Measurements from ENCODE around the gene SLC25A11. TPM values are rescaled to one million over a fixed set of nuclear protein-coding genes. Genes with fewer than 3 reads are reported as not detected.

The SLC25A11 gene
- total RNA-seq, 1 donor from 2014 or later: 44.7 TPM

DNA sequence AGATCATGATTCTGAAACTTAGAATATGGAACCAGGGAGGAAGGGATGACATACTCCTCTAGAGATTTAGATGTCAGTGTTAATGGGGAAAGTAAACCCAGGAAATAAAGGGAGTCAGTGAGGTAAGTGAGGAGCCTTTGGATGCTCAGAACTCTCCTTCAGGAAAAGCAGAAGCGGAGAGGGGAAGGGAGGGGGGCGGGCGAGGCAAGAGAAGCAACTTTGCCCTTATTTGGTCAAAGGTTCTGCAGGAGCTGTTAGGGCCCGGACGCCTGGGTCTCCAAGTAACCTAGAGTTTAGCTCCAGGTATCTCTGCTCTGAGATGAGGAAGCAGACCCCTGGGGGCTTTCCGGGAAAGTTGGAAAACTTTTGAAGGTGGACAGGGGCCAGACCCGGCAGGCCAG, 7.2 kb upstream of the SLC25A11 start:
- ATAC-seq: no peak
- no peak for DNase-seq (ENCODE audit: low spot score)

- ATAC-seq (no peak), DNase-seq (ENCODE audit: low spot score) (no peak)
Measured at GRCh38 chr17:4946312-4946976, 6.6 kb upstream of the SLC25A11 start.

- ATAC-seq (no peak), DNase-seq (ENCODE audit: low spot score) (no peak)
Measured at GRCh38 chr17:4945944-4946280, 6.1 kb upstream of the SLC25A11 start.

DNA sequence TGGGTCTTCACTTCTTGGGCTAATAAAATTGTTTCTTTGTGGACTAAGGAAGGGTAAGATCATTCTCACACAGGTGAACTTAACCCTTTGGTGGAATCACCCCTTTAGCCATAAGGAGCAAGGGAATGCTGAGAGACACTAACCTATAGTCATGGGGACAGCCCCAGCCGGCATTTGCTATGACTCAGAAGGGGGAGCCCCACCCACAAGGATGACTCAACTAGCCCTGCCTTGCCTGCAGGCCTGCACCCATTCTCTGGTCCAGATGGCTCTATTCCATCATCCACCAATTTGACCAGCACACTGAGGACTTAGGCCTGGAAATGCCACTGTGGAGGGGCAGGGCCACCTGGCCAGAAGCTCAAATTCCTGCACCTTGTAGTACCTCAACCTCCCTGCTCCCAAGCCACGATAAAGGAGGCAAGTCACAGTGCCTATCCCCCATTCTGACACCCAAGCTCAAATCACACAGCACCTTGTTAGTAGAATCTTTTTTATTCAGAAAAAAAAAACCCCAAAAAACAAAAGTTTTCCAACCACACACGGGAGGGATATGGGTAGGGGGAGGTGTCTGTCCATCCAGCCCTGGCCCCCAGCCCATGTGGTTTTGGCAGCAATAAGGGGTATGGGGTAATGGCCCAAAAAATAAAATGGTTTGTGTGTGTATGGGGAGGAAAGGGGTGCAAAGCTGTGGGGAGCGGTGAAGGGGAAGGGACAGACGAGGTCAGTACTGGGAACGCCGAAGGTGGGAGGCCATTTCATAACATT, 5.5 kb upstream of the SLC25A11 start:
- peak; percentile 4 for ATAC-seq

GRCh38 chr17:4944554-4945175, 4.8 kb upstream of the SLC25A11 start:
- DNase-seq (ENCODE audit: low spot score) (no peak), ATAC-seq (no peak)

More for the DNA sequence above, 5.5 kb upstream of the SLC25A11 start:
- DNase-seq (ENCODE audit: low spot score): peak; percentile 75

- ATAC-seq: no peak
- no peak for DNase-seq (ENCODE audit: low spot score)
Measured at GRCh38 chr17:4944163-4944553, 4.3 kb upstream of the SLC25A11 start.

DNA sequence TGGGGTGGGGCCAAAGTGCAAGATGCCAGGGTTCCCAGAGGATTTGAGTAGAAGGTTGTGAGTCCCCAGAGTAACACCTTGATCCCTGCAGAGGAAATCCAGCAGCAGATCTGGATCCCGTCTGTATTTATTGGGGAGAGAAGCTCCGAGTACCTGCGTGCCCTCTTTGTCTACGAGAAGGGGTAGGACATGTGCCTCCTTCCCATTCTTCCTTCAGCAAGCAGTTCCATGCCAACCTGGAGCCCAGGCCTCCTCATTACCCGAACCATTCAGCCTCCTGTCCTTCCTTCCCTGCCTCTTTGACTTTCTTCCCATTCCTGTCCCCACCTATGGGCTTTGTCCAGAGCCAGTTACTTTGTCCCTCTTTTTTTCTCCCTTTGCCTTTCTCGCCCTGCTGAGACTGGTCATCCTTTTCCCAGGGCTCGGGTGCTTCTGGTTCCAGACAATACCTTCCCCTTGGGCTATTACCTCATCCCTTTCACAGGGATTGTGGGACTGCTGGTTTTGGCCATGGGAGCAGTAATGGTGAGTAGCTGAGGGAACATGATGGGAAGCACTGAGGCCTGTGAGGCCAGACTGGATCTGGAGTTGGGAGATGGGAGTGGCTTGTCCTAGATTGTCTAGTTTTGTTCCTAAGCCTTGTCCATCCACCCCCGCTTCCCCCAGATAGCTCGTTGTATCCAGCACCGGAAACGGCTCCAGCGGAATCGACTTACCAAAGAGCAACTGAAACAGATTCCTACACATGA, 3.1 kb upstream of the SLC25A11 start:
- ATAC-seq (no peak), DNase-seq (ENCODE audit: low spot score) (no peak)

DNA sequence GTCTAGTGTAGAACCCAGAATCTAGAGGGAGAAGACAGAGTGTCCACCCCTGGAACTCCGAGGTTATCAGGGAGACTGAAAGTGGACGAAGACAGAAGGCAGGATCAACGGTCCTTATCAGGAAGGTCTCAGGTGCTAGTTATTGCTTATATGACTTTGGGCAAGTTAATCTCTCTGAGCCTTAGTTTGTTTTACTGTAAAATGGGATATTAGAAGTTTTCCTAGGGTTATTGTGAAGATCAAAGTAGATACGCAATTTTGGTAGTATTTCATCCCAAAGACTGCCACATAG, 1.4 kb upstream of the SLC25A11 start:
- ATAC-seq (no peak), DNase-seq (ENCODE audit: low spot score) (no peak)

DNA sequence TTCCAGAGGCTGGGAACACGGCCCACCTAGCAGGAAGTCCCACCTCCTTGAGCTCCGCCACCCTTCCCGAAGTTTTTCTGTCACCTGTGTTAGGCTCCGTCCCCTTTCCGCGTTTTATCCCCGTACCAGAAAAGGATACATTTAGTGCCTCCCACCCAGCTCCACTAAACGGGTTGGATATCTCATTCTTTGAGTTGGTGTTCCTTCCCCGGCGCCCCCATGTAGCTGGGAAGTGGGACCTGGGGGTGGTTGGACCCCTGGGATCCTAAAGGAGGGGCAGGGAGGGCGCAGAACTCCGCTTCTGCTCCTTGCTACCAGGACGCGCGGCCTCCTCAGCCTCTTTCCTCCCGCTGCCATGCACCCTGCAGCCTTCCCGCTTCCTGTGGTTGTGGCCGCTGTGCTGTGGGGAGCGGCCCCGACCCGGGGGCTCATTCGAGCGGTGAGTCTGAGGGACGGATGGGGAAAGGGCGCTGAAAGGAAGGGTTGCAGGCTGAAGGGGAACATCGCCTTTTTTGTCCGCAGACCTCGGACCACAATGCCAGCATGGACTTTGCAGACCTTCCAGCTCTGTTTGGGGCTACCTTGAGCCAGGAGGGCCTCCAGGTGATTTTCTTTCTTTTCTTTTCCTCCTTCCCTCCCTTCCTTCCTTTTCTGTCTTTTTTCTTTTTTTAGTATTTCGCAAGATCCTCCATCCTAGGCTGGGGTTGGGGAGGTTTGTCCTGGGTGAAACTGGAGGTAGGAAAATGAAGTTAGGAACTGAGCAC, 891 bp upstream of the SLC25A11 start:
- no peak for DNase-seq (ENCODE audit: low spot score)
- peak; percentile 75 for ATAC-seq

DNA sequence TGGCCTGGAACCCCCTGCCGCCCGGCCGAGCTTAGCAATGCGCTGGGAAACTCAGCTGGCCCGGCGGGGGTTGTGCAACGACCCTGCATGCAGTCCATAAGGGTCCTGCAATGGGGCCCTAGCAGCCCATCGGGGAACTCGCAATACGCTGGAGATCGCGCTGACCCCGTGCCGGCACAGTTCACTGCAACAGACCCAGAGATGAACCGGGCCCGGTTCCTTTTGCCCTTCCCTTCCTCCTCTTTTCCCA, 375 bp downstream of the SLC25A11 start:
- no peak for ATAC-seq
- no peak for DNase-seq (ENCODE audit: low spot score)

DNA sequence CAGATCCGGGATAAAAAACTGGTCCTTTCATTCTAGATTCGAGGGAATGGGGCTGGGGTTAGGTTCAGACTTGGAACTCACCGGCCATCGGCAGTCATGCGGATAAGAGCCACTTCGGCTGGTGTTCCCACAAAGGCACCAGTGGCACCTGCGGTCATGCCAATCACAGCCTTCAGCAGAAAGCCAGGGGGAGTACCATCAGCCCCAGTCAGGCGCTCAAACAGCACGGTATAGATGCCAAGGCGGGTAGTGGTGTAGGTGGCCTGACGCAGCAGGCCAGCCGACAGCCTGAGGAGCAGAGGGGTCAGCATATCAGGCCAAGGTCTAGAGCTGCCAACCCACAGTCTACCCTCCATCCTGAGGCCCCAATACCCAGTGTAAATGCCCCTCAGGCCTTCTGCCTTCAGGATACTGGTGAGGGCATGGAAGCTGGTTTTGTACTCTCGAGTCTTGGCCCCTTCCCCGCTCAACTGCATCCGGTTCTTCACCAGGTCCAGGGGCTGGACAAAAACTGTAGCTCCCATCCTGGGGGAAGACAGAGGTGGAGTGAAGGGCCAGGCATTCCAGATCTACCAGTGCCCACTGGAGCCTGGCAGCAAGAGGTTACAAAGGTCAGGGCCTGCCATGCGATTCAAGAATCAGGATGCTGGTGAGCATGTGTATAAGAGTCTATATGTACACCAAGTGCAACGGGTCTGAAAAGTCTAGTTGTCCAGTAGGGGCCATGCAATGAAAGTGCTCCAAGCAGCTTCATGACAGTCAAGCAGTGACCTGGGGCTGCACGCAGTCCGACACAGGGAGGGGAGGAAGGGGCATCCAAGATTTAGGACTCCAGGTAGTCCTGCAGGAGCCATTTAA, 929 bp downstream of the SLC25A11 start:
- no peak for DNase-seq (ENCODE audit: low spot score)

GRCh38 chr17:4938069-4938491, 1.8 kb downstream of the SLC25A11 start:
- DNase-seq (ENCODE audit: low spot score): no peak

More for the DNA sequence above, 929 bp downstream of the SLC25A11 start:
- ATAC-seq: no peak

GRCh38 chr17:4937553-4937952, 2.3 kb downstream of the SLC25A11 start:
- ATAC-seq: no peak
- no peak for DNase-seq (ENCODE audit: low spot score)

More at GRCh38 chr17:4938069-4938491, 1.8 kb downstream of the SLC25A11 start:
- ATAC-seq: no peak

GRCh38 chr17:4936436-4936835, 3.4 kb downstream of the SLC25A11 start:
- DNase-seq (ENCODE audit: low spot score) (no peak), ATAC-seq (no peak)

DNA sequence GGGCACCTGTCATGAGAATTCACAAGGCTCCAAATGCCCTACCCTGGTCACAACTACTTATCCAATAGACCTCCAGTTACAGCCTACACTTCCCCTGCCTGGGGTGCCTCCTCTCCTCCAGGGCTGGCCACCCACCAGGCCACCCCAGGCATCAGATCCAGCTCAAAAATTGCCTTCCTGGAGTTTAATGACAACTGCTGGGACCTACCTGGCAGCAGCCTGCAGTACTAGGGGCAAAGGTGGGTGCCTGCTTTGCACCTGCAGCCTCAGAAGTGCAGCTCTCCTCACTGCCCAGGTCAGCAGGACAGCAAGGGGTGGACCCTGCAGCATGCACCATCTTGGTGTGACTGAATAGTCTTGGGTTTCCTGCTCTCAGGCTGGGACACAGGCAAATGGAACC, 4.2 kb downstream of the SLC25A11 start:
- DNase-seq (ENCODE audit: low spot score) (no peak), ATAC-seq (no peak)

DNA sequence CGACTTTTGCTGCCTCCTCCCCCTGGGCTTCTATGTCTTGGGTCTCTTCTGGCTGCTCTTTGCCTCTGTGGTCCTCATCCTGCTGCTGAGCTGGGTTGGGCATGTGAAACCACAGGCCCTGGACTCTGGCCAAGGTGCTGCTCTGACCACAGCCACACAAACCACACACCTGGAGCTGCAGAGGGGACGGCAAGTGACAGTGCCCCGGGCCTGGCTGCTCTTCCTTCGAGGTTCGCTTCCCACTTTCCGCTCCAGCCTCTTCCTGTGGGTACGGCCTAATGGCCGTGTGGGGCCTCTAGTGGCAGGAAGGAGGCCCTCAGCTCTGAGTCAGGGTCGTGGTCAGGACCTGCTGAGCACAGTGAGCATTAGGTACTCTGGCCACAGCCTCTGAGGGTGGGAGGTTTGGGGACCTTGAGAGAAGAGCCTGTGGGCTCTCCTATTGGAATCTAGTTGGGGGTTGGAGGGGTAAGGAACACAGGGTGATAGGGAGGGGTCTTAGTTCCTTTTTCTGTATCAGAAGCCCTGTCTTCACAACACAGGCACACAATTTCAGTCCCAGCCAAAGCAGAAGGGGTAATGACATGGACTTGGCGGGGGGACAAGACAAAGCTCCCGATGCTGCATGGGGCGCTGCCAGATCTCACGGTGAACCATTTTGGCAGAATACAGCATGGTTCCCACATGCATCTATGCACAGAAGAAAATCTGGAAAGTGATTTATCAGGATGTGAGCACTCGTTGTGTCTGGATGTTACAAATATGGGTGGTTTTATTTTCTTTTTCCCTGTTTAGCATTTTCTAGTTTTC, 5.5 kb downstream of the SLC25A11 start:
- DNase-seq (ENCODE audit: low spot score): no peak
- ATAC-seq: peak; percentile 67

GRCh38 chr17:4933646-4934045, 6.2 kb downstream of the SLC25A11 start:
- no peak for DNase-seq (ENCODE audit: low spot score)
- ATAC-seq: no peak

DNA sequence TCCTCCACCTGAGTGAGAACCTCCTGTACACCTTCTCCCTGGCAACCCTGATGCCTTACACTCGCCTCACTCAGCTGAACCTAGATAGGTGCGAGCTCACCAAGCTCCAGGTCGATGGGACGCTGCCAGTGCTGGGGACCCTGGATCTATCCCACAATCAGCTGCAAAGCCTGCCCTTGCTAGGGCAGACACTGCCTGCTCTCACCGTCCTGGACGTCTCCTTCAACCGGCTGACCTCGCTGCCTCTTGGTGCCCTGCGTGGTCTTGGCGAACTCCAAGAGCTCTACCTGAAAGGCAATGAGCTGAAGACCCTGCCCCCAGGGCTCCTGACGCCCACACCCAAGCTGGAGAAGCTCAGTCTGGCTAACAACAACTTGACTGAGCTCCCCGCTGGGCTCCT, 7.1 kb downstream of the SLC25A11 start:
- DNase-seq (ENCODE audit: low spot score): no peak
- ATAC-seq: no peak

GRCh38 chr17:4931963-4932362, 7.9 kb downstream of the SLC25A11 start, which contains the start of gene GP1BA:
Gene GP1BA (plus strand): TSS chr17:4932277. CDS start chr17:4932605, 328 bp downstream.
- DNase-seq (ENCODE audit: low spot score): no peak

More at GRCh38 chr17:4931963-4932362, 7.9 kb downstream of the SLC25A11 start, which contains the start of gene GP1BA:
- no peak for ATAC-seq
